GM18505 (cell line): Measurements from ENCODE around the gene OR2J3.
"Not testable (repeated sequence)": the region's sequence is repeated elsewhere in the genome, so short reads cannot be mapped to it uniquely, and the experiment has no call there.

Source experiments
- ATAC-seq: cut with Tn5 transposase; IDR thresholded peaks from one replicate; pipeline ENCODE4 v1.9.1; 2021; ENCODE audit not compliant: unreplicated experiment
- POLR2A ChIP-seq: IDR thresholded peaks from 4 replicates; pipeline ENCODE4 v1.6.1; 2011; ENCODE audit warnings: borderline replicate concordance; ENCODE audit not compliant: insufficient read depth, insufficient read length; ENCODE audit errors: extremely low read depth

OR2J3 gene

DNA sequence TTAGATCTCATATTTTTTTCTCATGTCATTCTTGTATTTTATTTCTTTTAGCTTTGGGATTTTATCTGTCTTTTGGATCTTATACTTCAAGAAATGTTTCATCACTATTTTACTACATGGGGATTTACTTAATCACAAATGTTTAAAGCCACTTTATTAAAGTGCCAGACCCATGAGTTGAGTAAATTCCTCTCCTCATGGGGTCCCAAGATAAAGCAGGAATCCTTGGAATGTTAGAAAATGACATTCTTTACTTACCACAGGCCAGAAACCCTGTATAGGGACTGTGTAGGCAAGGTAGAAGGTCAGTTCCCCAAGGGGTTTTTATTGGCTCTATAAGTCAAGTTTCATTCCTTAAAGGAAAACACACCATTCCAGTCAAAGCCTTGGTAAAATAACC is 34.5 kb downstream of the OR2J3 start:
- no peak for ATAC-seq
- no peak for TF ChIP-seq POLR2A

DNA sequence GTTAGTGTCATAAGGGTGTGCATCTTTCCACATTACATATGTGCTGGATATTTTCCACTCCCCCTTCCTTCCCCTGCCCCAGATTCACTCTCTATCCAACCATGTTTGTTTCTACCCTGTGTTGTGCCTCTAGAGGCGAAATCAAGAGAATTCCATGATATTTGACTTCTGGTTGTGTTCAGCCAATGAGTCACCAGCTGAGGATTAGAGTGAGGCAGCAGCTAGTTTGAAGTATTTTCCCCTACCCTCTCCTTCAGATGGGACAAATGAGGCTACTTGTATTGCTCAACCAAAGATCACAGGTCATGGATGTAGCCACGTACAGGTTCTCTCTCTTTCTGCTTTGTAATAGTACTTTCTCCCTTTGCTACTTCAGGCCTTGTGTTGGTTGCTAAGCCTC is 38.3 kb downstream of the OR2J3 start:
- ATAC-seq, result no peak
- no peak for TF ChIP-seq POLR2A

DNA sequence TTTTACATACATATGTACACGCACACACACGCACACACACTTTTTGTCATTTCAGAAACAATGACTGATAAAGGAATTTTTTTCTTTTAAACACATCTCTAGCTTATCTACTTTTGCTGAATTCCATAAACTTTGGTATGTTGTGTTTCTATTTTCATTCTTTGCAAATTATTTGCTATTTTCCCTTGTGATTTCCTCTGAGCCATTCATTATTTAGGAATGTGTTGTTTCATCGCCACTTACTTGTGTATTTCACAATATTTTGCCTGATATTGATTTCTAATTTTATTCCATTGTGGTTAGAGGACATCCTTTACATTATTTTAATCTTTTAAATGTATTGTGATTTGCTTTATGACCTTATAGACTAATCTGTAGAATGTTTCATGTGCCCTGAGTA is 39.2 kb downstream of the OR2J3 start:
- no peak for TF ChIP-seq POLR2A
- ATAC-seq, result no peak

DNA sequence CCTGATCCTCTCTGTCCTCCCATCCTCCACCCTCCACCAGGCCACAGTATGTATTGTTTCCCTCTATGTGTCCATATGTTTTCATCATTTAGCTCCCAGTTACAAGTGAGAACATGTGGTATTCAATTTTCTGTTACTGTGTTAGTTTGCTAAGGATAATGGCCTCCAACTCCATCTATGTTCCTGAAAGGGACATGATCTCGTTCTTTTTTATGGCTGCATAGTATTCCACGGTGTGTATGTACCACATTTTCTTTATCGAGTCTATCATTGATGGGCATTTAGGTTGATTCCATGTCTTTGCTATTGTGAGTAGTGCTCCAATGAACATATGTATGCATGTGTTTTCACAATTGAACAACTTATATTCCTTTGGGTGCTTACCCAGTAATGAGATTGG is 41.6 kb downstream of the OR2J3 start:
- ATAC-seq, result not testable (repeated sequence)

DNA sequence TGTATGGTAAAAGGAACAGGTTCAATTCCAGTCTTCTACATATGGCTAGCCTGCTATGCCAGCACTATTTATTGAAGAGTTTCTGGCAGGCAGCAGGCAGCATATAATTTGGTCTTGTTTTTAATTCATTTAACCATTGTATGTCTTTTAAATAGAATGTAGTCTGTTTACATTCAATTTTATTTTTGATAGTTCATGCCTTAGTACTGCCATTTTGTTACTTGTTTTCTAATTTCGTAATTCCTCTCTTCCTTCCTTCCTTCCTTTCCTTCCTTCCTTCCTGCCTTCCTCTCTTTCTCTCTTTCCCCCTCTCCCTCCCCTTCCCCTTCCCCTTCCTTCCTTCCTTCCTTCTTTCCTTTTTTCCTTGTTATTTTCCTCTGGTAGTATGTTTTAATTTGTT is 45.2 kb downstream of the OR2J3 start:
- no peak for TF ChIP-seq POLR2A
- ATAC-seq, result no peak

DNA sequence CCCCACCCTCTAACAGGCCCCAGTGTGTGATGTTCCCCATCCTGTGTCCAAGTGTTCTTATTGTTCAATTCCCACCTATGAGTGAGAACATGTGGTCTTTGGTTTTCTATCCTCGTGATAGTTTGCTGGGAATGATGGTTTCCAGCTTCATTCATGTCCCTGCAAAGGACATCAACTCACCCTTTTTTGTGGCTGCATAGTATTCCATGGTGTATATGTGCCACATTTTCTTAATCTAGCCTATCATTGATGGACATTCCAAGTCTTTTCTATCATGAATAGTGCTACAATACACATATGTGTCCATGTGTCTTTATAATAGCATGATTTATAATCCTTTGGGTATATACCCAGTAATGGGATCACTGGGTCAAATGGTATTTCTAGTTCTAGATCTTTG is 47.3 kb downstream of the OR2J3 start:
- ATAC-seq, result not testable (repeated sequence)

DNA sequence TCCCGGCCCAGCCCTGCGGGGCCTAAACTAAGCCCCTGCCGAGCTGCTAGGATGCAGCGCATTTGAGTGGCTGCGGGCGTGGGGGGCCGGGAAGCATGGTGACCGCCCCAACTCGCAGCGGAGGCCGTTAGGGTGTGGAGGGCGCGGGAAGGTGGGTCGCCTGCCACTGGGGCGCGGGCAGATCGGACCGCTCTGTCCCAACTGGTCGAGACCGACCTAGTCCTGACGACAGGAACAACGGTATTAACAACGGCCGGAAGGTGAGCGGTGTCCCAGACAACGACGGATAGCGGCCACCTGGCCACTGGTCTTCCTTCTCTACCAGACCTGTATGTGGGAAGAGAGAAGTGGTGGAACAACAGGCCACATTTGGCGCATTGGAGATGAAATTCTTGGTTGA is 52.1 kb downstream of the OR2J3 start:
- ATAC-seq, result not testable (repeated sequence)
